Endothelial cell (in vitro differentiated cells): ENCODE measurements around the gene CPT1A. TPM values are rescaled to one million over a fixed set of nuclear protein-coding genes. Genes with fewer than 3 reads are reported as not detected.

Source experiments
- DNase-seq: peaks from one replicate; pipeline ENCODE4 v3.0.0; 2021; ENCODE audit warnings: low spot score
- H3K27ac Mint-ChIP-seq: one replicate; pipeline ENCODE4 v1.8.0; 2021; ENCODE audit warnings: mixed read lengths, inconsistent platforms; ENCODE audit not compliant: unreplicated experiment
- H3K27me3 Mint-ChIP-seq: one replicate; pipeline ENCODE4 v1.8.0; 2021; ENCODE audit warnings: mild to moderate bottlenecking, moderate library complexity, mixed read lengths, inconsistent platforms; ENCODE audit not compliant: unreplicated experiment
- H3K36me3 Mint-ChIP-seq: one replicate; pipeline ENCODE4 v1.8.0; 2021; ENCODE audit warnings: mild to moderate bottlenecking, low read depth, mixed read lengths, inconsistent platforms; ENCODE audit not compliant: unreplicated experiment
- H3K4me1 Mint-ChIP-seq: one replicate; pipeline ENCODE4 v1.8.0; 2021; ENCODE audit warnings: mild to moderate bottlenecking, mixed read lengths, inconsistent platforms; ENCODE audit not compliant: unreplicated experiment
- H3K4me3 Mint-ChIP-seq: one replicate; pipeline ENCODE4 v1.8.0; 2021; ENCODE audit warnings: mild to moderate bottlenecking, mixed read lengths, inconsistent platforms; ENCODE audit not compliant: unreplicated experiment
- H3K9me3 Mint-ChIP-seq: one replicate; pipeline ENCODE4 v1.8.0; 2021; ENCODE audit warnings: mixed read lengths, inconsistent platforms; ENCODE audit not compliant: unreplicated experiment
- total RNA-seq: library from RNA; stranded (reverse); fragmentation: NEBNext Ultra II Directional; extraction: Animal tissue kit (Norgen Biotek cat#: 25700); gene quantifications from one replicate; pipeline ENCODE4 v1.2.1, GENCODE V29; 2021; ENCODE audit not compliant: unreplicated experiment
- TF ChIP-seq, protein P1 (sequence below): fragments of 200-600 bp; sonication (generic); IDR thresholded peaks from one replicate; pipeline ENCODE4 v1.5.0; 2021; ENCODE audit warnings: antibody characterized with exemption; ENCODE audit not compliant: unreplicated experiment

The CPT1A gene
- total RNA-seq, 1 donor from 2014 or later, result 0.36 TPM

DNA sequence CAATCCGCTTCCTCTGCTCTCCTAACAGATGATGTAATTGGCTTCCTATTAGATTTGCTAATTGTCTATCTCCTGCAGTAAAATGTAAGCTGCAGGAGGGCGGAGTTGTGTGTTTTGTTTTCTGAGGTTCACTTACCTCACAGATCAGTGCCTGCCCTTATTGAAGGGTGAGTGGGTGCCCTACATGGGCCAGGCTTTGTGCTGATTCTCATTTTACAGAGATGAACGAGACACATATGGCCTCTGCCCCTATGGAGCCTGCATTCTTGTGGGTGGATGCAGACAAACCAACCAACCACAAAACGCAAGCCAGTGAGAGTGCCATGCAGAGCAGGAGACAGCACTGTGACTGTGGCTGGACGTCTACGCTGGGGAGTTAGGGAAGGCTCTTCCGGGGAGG, 100.3 kb downstream of the CPT1A start:
- no peaks in the 10 kb centered on the region for H3K36me3 Mint-ChIP-seq
- no peak for DNase-seq
- TF ChIP-seq, protein P1, sequence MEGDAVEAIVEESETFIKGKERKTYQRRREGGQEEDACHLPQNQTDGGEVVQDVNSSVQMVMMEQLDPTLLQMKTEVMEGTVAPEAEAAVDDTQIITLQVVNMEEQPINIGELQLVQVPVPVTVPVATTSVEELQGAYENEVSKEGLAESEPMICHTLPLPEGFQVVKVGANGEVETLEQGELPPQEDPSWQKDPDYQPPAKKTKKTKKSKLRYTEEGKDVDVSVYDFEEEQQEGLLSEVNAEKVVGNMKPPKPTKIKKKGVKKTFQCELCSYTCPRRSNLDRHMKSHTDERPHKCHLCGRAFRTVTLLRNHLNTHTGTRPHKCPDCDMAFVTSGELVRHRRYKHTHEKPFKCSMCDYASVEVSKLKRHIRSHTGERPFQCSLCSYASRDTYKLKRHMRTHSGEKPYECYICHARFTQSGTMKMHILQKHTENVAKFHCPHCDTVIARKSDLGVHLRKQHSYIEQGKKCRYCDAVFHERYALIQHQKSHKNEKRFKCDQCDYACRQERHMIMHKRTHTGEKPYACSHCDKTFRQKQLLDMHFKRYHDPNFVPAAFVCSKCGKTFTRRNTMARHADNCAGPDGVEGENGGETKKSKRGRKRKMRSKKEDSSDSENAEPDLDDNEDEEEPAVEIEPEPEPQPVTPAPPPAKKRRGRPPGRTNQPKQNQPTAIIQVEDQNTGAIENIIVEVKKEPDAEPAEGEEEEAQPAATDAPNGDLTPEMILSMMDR, result no peak
- H3K9me3 Mint-ChIP-seq, result no peaks in the 10 kb centered on the region
- H3K27ac Mint-ChIP-seq, result no peak overlapping the region
- H3K27me3 Mint-ChIP-seq, result no peaks in the 10 kb centered on the region
- H3K4me3 Mint-ChIP-seq, result no peak overlapping the region
- H3K4me1 Mint-ChIP-seq, result peaks cover 6% of the 10 kb centered on the region

DNA sequence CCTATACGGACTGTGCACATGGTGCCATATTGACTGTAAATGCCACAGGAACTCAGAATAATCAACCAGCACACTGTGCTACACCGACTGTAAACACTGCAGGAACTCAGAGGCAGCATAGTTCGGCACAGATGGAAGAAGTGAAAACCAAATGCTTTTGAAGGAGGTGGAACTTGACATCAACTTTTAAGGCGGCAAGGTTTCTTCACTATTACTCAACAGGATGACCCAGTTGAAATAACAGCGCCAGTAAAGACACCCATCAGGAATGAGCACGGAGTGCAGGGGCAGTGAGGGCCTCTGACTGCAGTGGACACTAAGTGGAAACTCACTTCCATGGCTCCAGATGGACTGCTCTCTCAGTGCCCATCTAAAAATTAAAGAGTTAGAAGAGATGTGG, 106.1 kb downstream of the CPT1A start:
- TF ChIP-seq, protein P1, result no peak
- no peak overlapping the region for H3K27ac Mint-ChIP-seq
- peaks cover 22% of the 10 kb centered on the region for H3K4me1 Mint-ChIP-seq
- no peak overlapping the region for H3K4me3 Mint-ChIP-seq
- H3K27me3 Mint-ChIP-seq, result no peaks in the 10 kb centered on the region
- H3K36me3 Mint-ChIP-seq, result no peaks in the 10 kb centered on the region
- no peaks in the 10 kb centered on the region for H3K9me3 Mint-ChIP-seq
- no peak for DNase-seq

DNA sequence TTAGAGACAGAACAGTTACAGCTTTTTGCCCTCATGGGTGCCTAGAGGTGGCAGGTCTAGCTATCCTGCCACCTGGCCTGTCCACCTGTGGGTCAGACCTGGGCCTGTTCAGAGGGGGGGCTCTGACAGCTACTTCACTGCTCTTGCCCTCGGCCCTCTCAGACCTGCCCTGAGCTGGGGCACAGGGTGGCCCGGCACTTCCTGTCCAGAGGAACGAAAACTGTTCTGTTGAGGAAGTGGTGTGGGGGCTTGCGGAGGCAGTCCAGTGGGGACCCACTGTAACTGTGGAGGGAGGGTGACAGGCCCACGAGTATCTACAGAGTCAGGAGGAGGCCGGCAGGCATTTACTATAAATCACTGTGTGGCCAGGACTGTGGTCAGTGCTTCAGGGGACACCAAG, 106.6 kb downstream of the CPT1A start:
- no peak overlapping the region for H3K27ac Mint-ChIP-seq
- no peaks in the 10 kb centered on the region for H3K36me3 Mint-ChIP-seq
- H3K4me3 Mint-ChIP-seq, result no peak overlapping the region
- TF ChIP-seq, protein P1, result no peak
- H3K9me3 Mint-ChIP-seq, result no peaks in the 10 kb centered on the region
- peaks cover 22% of the 10 kb centered on the region for H3K4me1 Mint-ChIP-seq
- DNase-seq, result no peak
- no peaks in the 10 kb centered on the region for H3K27me3 Mint-ChIP-seq

DNA sequence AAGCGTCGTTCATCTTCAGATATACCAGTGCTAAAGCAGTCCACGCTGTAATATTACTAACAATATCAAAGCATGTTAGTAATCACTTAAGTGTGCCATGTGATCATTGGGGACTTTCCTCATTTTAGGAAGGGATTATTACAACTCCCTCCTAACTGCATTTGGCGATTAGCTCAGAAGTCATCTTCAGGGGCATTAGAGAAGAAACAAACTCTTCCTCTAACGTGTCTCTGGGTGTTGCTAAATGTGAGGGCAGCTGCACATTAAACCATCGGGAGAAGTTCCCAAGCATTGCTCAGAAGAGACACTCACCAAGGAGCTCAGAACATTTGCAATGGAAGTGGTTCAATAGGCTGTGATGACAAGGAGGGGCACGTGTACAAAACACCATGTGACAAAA, 107.6 kb downstream of the CPT1A start:
- Mint-ChIP-seq H3K27me3 (no peaks in the 10 kb centered on the region), H3K4me1 (peaks cover 22% of the 10 kb centered on the region), H3K36me3 (no peaks in the 10 kb centered on the region), H3K9me3 (no peaks in the 10 kb centered on the region), H3K27ac (no peak overlapping the region), H3K4me3 (no peak overlapping the region)
- TF ChIP-seq, protein P1, result no peak
- no peak for DNase-seq

DNA sequence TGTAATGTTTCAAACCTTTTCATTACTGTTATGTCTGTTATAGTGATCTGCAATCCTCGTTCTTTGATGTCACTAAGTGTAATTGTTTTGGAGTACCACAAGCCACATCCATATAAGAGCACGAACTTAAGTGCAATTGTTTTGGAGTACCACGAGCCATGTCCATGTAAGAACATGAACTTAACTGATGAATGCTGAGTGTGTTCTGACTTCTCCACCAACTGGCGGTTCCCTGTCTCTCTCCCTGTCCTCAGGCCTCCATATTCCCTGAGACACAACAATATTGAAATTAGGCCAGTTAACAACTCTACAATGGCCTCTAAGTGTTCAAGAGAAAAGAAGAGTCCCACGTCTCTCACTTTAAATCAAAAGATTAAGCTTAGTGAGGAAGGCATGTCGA, 113.9 kb downstream of the CPT1A start:
- no peak overlapping the region for H3K27ac Mint-ChIP-seq
- H3K9me3 Mint-ChIP-seq, result no peaks in the 10 kb centered on the region
- peaks cover 2% of the 10 kb centered on the region for H3K4me1 Mint-ChIP-seq
- no peaks in the 10 kb centered on the region for H3K27me3 Mint-ChIP-seq
- TF ChIP-seq, protein P1, result no peak
- H3K4me3 Mint-ChIP-seq, result no peak overlapping the region
- H3K36me3 Mint-ChIP-seq, result no peaks in the 10 kb centered on the region
- DNase-seq, result no peak
